ENCODE data around the gene CSNK2B.
A peak's percentile ranks its signal among the peaks of the same experiment; 100 is the strongest.

CSNK2B gene

GRCh38 chr6:31681135-31681671, 15.3 kb downstream of the CSNK2B start:
- H2BK120ac ChIP-seq (ENCODE audit: low read depth, low read length) = no peak overlapping the region
- H2BK15ac ChIP-seq (replicated peaks; ENCODE audit: low read depth) = peak overlapping the region; percentile 13
- H3K79me2 ChIP-seq (ENCODE audit: control insufficient read depth, insufficient read depth, low read length) = no peaks in the 10 kb centered on the region
- peak overlapping the region; percentile 9 for H3K27ac ChIP-seq (ENCODE audit: low read depth, low read length)
- peak overlapping the region; percentile 46 for H3K4ac ChIP-seq (ENCODE audit: low read depth, low read length)
- no peak overlapping the region for H3K4me3 ChIP-seq (ENCODE audit: low read length)
- H2BK5ac ChIP-seq (ENCODE audit: low read length) = no peak overlapping the region
- no peak overlapping the region for H3K23ac ChIP-seq (ENCODE audit: low read length)
- no peaks in the 10 kb centered on the region for H3K79me1 ChIP-seq (ENCODE audit: low read length)
- WGBS (ENCODE audit: extremely low coverage, insufficient coverage, low lambda C conversion rate) = no CpG with 5 or more reads among the region's 40 CpGs
- H4K8ac ChIP-seq (ENCODE audit: low read depth, low read length) = peak overlapping the region; percentile 60
- peak overlapping the region; percentile 78 for H3K18ac ChIP-seq (ENCODE audit: low read length)
- H3K9ac ChIP-seq (ENCODE audit: low read length) = peak overlapping the region; percentile 68
- no peak overlapping the region for H4K5ac ChIP-seq (ENCODE audit: low read length)
- H3K36me3 ChIP-seq (ENCODE audit: control insufficient read depth, insufficient read depth, low read length) = no peaks in the 10 kb centered on the region
- H3K4me2 ChIP-seq (ENCODE audit: low read length) = peak overlapping the region; percentile 83
- peak overlapping the region; percentile 63 for H3K56ac ChIP-seq (ENCODE audit: low read length)
- H2AK5ac ChIP-seq (ENCODE audit: low read length) = no peak overlapping the region
- no peaks in the 10 kb centered on the region for H3K27me3 ChIP-seq (ENCODE audit: insufficient read depth, low read length, poor library complexity)
- DNase-seq = peak; percentile 56
- no peaks in the 10 kb centered on the region for H3K4me1 ChIP-seq (ENCODE audit: control insufficient read depth, low read depth, low read length)

GRCh38 chr6:31683591-31683990, 17.7 kb downstream of the CSNK2B start:
- Histone ChIP-seq H3K4me2 (ENCODE audit: low read length) (no peak overlapping the region), H3K9ac (ENCODE audit: low read length) (peak overlapping the region; percentile 47), H3K23ac (ENCODE audit: low read length) (no peak overlapping the region), H2BK5ac (ENCODE audit: low read length) (no peak overlapping the region), H3K27me3 (ENCODE audit: insufficient read depth, low read length, poor library complexity) (no peaks in the 10 kb centered on the region), H3K27ac (ENCODE audit: low read depth, low read length) (no peak overlapping the region), H4K5ac (ENCODE audit: low read length) (no peak overlapping the region), H3K56ac (ENCODE audit: low read length) (peak overlapping the region; percentile 61), H2BK120ac (ENCODE audit: low read depth, low read length) (no peak overlapping the region), H3K4me3 (ENCODE audit: low read length) (no peak overlapping the region), H3K18ac (ENCODE audit: low read length) (no peak overlapping the region), H3K79me1 (ENCODE audit: low read length) (no peaks in the 10 kb centered on the region), H3K4me1 (ENCODE audit: control insufficient read depth, low read depth, low read length) (no peaks in the 10 kb centered on the region), H3K79me2 (ENCODE audit: control insufficient read depth, insufficient read depth, low read length) (no peaks in the 10 kb centered on the region), H2AK5ac (ENCODE audit: low read length) (no peak overlapping the region), H2BK15ac (replicated peaks; ENCODE audit: low read depth) (no peak overlapping the region), H3K4ac (ENCODE audit: low read depth, low read length) (no peak overlapping the region), H4K8ac (ENCODE audit: low read depth, low read length) (no peak overlapping the region), H3K36me3 (ENCODE audit: control insufficient read depth, insufficient read depth, low read length) (peaks cover 10% of the 10 kb centered on the region)
- WGBS (ENCODE audit: extremely low coverage, insufficient coverage, low lambda C conversion rate) = no CpG with 5 or more reads among the region's 13 CpGs
- no peak for DNase-seq

- no peak for DNase-seq
- peaks cover 20% of the 10 kb centered on the region for H3K36me3 ChIP-seq (ENCODE audit: control insufficient read depth, insufficient read depth, low read length)
These were observed 20.6 kb downstream of the CSNK2B start for GRCh38 chr6:31686483-31686882.

GRCh38 chr6:31687321-31687720, 21.4 kb downstream of the CSNK2B start:
- Histone ChIP-seq H3K27me3 (ENCODE audit: insufficient read depth, low read length, poor library complexity) (no peaks in the 10 kb centered on the region), H3K9ac (ENCODE audit: low read length) (no peak overlapping the region), H2BK5ac (ENCODE audit: low read length) (no peak overlapping the region), H2AK5ac (ENCODE audit: low read length) (no peak overlapping the region), H4K8ac (ENCODE audit: low read depth, low read length) (no peak overlapping the region), H3K79me1 (ENCODE audit: low read length) (no peaks in the 10 kb centered on the region), H3K27ac (ENCODE audit: low read depth, low read length) (no peak overlapping the region), H3K56ac (ENCODE audit: low read length) (no peak overlapping the region), H4K5ac (ENCODE audit: low read length) (no peak overlapping the region), H3K4me3 (ENCODE audit: low read length) (no peak overlapping the region), H3K36me3 (ENCODE audit: control insufficient read depth, insufficient read depth, low read length) (peaks cover 20% of the 10 kb centered on the region), H3K23ac (ENCODE audit: low read length) (no peak overlapping the region), H3K79me2 (ENCODE audit: control insufficient read depth, insufficient read depth, low read length) (no peaks in the 10 kb centered on the region), H3K4ac (ENCODE audit: low read depth, low read length) (no peak overlapping the region), H3K18ac (ENCODE audit: low read length) (no peak overlapping the region), H2BK15ac (replicated peaks; ENCODE audit: low read depth) (no peak overlapping the region), H3K4me2 (ENCODE audit: low read length) (no peak overlapping the region), H3K4me1 (ENCODE audit: control insufficient read depth, low read depth, low read length) (peaks cover 8% of the 10 kb centered on the region), H2BK120ac (ENCODE audit: low read depth, low read length) (no peak overlapping the region)
- DNase-seq = no peak
- WGBS (ENCODE audit: extremely low coverage, insufficient coverage, low lambda C conversion rate) = no CpG with 5 or more reads among the region's 8 CpGs

More at GRCh38 chr6:31686483-31686882, 20.6 kb downstream of the CSNK2B start:
- Histone ChIP-seq H3K27ac (ENCODE audit: low read depth, low read length) (no peak overlapping the region), H4K5ac (ENCODE audit: low read length) (no peak overlapping the region), H3K18ac (ENCODE audit: low read length) (no peak overlapping the region), H2BK120ac (ENCODE audit: low read depth, low read length) (no peak overlapping the region), H2BK15ac (replicated peaks; ENCODE audit: low read depth) (no peak overlapping the region), H3K56ac (ENCODE audit: low read length) (no peak overlapping the region), H3K79me1 (ENCODE audit: low read length) (no peaks in the 10 kb centered on the region), H3K79me2 (ENCODE audit: control insufficient read depth, insufficient read depth, low read length) (no peaks in the 10 kb centered on the region), H3K9ac (ENCODE audit: low read length) (no peak overlapping the region), H2AK5ac (ENCODE audit: low read length) (no peak overlapping the region), H3K4me3 (ENCODE audit: low read length) (no peak overlapping the region), H4K8ac (ENCODE audit: low read depth, low read length) (no peak overlapping the region), H3K4me1 (ENCODE audit: control insufficient read depth, low read depth, low read length) (peaks cover 8% of the 10 kb centered on the region), H3K27me3 (ENCODE audit: insufficient read depth, low read length, poor library complexity) (no peaks in the 10 kb centered on the region), H3K4ac (ENCODE audit: low read depth, low read length) (no peak overlapping the region), H2BK5ac (ENCODE audit: low read length) (no peak overlapping the region), H3K4me2 (ENCODE audit: low read length) (no peak overlapping the region), H3K23ac (ENCODE audit: low read length) (no peak overlapping the region)
- no CpG with 5 or more reads among the region's 5 CpGs for WGBS (ENCODE audit: extremely low coverage, insufficient coverage, low lambda C conversion rate)

GRCh38 chr6:31687860-31688693, 22.2 kb downstream of the CSNK2B start:
- Histone ChIP-seq H2AK5ac (ENCODE audit: low read length) (no peak overlapping the region), H4K5ac (ENCODE audit: low read length) (no peak overlapping the region), H3K79me1 (ENCODE audit: low read length) (no peaks in the 10 kb centered on the region), H2BK15ac (replicated peaks; ENCODE audit: low read depth) (no peak overlapping the region), H3K23ac (ENCODE audit: low read length) (no peak overlapping the region), H2BK120ac (ENCODE audit: low read depth, low read length) (no peak overlapping the region), H3K27ac (ENCODE audit: low read depth, low read length) (no peak overlapping the region), H3K9ac (ENCODE audit: low read length) (no peak overlapping the region), H3K36me3 (ENCODE audit: control insufficient read depth, insufficient read depth, low read length) (peaks cover 23% of the 10 kb centered on the region), H3K18ac (ENCODE audit: low read length) (no peak overlapping the region), H3K4me1 (ENCODE audit: control insufficient read depth, low read depth, low read length) (peaks cover 8% of the 10 kb centered on the region), H3K4me3 (ENCODE audit: low read length) (no peak overlapping the region), H3K27me3 (ENCODE audit: insufficient read depth, low read length, poor library complexity) (no peaks in the 10 kb centered on the region), H3K79me2 (ENCODE audit: control insufficient read depth, insufficient read depth, low read length) (no peaks in the 10 kb centered on the region), H3K4me2 (ENCODE audit: low read length) (no peak overlapping the region), H3K56ac (ENCODE audit: low read length) (peak overlapping the region; percentile 42), H3K4ac (ENCODE audit: low read depth, low read length) (no peak overlapping the region), H2BK5ac (ENCODE audit: low read length) (no peak overlapping the region), H4K8ac (ENCODE audit: low read depth, low read length) (no peak overlapping the region)
- DNase-seq = no peak
- WGBS (ENCODE audit: extremely low coverage, insufficient coverage, low lambda C conversion rate) = no CpG with 5 or more reads among the region's 14 CpGs
